ENCODE measurements around the gene ZNF521. TPM values are rescaled to one million over a fixed set of nuclear protein-coding genes. Genes with fewer than 3 reads are reported as not detected.

The ZNF521 gene
- total RNA-seq, 1 donor from 2014 or later, result 48.0 TPM

DNA sequence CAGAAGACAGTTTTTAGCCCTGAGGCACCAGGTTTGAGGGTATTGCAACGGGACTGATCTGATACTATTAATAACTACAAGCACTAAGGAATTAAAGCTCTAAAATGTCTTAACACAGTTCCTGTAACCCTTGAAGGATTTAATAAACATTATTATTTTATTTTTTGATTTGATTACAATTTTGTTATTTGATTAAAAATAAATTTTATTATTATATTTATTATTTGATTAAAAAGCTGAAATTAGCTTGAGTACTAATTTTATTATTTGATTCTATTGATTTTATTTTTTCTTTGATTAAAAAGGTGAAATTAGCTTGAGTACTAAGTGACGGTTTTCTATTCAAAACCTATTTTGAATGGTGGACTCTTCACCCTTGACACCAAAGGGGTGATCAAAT is 307.3 kb downstream of the ZNF521 start:
- FAIRE-seq (no peak), DNase-seq (ENCODE audit: low read depth) (no peak)
- Mint-ChIP-seq H3K27me3 (ENCODE audit: low read depth, unreplicated experiment) (peaks cover 14% of the 10 kb centered on the region), H3K36me3 (ENCODE audit: low read depth, unreplicated experiment) (no peaks in the 10 kb centered on the region), H3K4me3 (ENCODE audit: unreplicated experiment) (no peak overlapping the region), H3K27ac (ENCODE audit: unreplicated experiment) (no peak overlapping the region), H3K4me1 (ENCODE audit: low read depth, unreplicated experiment) (no peaks in the 10 kb centered on the region), H3K9me3 (ENCODE audit: unreplicated experiment) (peaks cover 2% of the 10 kb centered on the region)
- H3K4me1 ChIP-seq (ENCODE audit: insufficient read depth, low read length), result no peaks in the 10 kb centered on the region
- no peak overlapping the region for H3K4me3 ChIP-seq (ENCODE audit: insufficient read depth, low read depth, low read length)
- H3K27ac ChIP-seq (ENCODE audit: low read depth, low read length), result no peak overlapping the region
- H3K27me3 ChIP-seq (ENCODE audit: insufficient read depth, low read length), result no peaks in the 10 kb centered on the region
- H4K20me1 ChIP-seq (ENCODE audit: insufficient read depth, low read length), result no peaks in the 10 kb centered on the region
- TF ChIP-seq EZH2 (IDR thresholded peaks at IDR 0.05; ENCODE audit: insufficient read depth, low read length), result no peak
- TF ChIP-seq, protein P1, sequence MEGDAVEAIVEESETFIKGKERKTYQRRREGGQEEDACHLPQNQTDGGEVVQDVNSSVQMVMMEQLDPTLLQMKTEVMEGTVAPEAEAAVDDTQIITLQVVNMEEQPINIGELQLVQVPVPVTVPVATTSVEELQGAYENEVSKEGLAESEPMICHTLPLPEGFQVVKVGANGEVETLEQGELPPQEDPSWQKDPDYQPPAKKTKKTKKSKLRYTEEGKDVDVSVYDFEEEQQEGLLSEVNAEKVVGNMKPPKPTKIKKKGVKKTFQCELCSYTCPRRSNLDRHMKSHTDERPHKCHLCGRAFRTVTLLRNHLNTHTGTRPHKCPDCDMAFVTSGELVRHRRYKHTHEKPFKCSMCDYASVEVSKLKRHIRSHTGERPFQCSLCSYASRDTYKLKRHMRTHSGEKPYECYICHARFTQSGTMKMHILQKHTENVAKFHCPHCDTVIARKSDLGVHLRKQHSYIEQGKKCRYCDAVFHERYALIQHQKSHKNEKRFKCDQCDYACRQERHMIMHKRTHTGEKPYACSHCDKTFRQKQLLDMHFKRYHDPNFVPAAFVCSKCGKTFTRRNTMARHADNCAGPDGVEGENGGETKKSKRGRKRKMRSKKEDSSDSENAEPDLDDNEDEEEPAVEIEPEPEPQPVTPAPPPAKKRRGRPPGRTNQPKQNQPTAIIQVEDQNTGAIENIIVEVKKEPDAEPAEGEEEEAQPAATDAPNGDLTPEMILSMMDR (IDR thresholded peaks at IDR 0.05; ENCODE audit: insufficient read depth, low read depth, low read length), result no peak
- no peak overlapping the region for H3K9ac ChIP-seq (ENCODE audit: low read length)
- no peak overlapping the region for H2AFZ ChIP-seq (ENCODE audit: low read depth, low read length)
- no peaks in the 10 kb centered on the region for H3K79me2 ChIP-seq (ENCODE audit: insufficient read depth, low read length)
- no peak overlapping the region for H3K4me2 ChIP-seq (ENCODE audit: low read length)
- H3K9me3 ChIP-seq (ENCODE audit: insufficient read depth, low read depth, low read length), result peaks cover 2% of the 10 kb centered on the region
- no peaks in the 10 kb centered on the region for H3K36me3 ChIP-seq (ENCODE audit: insufficient read depth, low read length)

DNA sequence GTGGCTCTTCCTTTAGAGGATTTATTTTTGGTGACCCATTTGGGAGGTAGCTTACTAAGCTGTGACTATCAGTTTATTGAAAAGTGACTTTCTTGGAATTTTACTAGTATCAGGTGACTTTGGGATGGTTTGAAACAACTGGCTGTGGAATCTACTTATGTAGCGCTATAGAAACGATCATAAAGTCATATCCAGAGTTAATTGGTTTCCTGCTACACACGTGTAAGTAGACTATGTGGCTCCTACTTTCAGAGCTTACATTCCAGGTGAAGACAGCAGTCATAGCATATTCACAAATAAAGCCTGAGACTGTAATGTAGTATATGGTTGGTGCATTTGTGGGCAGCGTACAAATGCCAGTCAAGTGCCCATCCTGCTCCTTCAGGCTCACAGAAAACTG is 308.9 kb downstream of the ZNF521 start:
- no peak for DNase-seq (ENCODE audit: low read depth)
- Histone ChIP-seq H2AFZ (ENCODE audit: low read depth, low read length) (no peak overlapping the region), H3K27me3 (ENCODE audit: insufficient read depth, low read length) (no peaks in the 10 kb centered on the region), H3K79me2 (ENCODE audit: insufficient read depth, low read length) (no peaks in the 10 kb centered on the region), H3K9me3 (ENCODE audit: insufficient read depth, low read depth, low read length) (peaks cover 2% of the 10 kb centered on the region), H3K4me3 (ENCODE audit: insufficient read depth, low read depth, low read length) (no peak overlapping the region), H4K20me1 (ENCODE audit: insufficient read depth, low read length) (no peaks in the 10 kb centered on the region), H3K4me2 (ENCODE audit: low read length) (no peak overlapping the region), H3K36me3 (ENCODE audit: insufficient read depth, low read length) (no peaks in the 10 kb centered on the region), H3K4me1 (ENCODE audit: insufficient read depth, low read length) (no peaks in the 10 kb centered on the region), H3K27ac (ENCODE audit: low read depth, low read length) (no peak overlapping the region), H3K9ac (ENCODE audit: low read length) (no peak overlapping the region)
- Mint-ChIP-seq H3K27me3 (ENCODE audit: low read depth, unreplicated experiment) (peaks cover 16% of the 10 kb centered on the region), H3K9me3 (ENCODE audit: unreplicated experiment) (peaks cover 2% of the 10 kb centered on the region), H3K27ac (ENCODE audit: unreplicated experiment) (no peak overlapping the region), H3K36me3 (ENCODE audit: low read depth, unreplicated experiment) (no peaks in the 10 kb centered on the region), H3K4me1 (ENCODE audit: low read depth, unreplicated experiment) (no peaks in the 10 kb centered on the region), H3K4me3 (ENCODE audit: unreplicated experiment) (no peak overlapping the region)
- TF ChIP-seq EZH2 (IDR thresholded peaks at IDR 0.05; ENCODE audit: insufficient read depth, low read length), result no peak
- TF ChIP-seq, protein P1 (IDR thresholded peaks at IDR 0.05; ENCODE audit: insufficient read depth, low read depth, low read length), result no peak
- no peak for FAIRE-seq

DNA sequence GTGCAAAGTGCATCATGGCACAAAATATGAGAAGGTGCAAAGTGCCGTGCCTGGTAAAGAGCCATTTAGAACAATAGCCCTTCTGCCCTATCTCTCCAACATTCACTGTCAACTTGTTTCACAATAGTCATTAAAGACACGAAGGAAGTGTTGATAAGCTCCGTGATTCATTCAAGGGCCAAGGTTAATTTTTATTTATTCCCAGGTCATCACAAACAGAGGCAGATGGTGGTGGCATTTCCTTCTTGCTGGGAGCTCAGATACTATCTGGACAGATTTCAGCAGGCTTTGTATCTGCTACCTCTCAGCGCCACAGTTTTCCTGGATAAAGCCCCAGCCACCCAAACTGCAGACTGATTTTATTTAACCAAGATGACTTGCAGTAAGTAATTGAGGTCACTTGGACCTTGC is 309.3 kb downstream of the ZNF521 start:
- no peak for DNase-seq (ENCODE audit: low read depth)
- Mint-ChIP-seq H3K9me3 (ENCODE audit: unreplicated experiment) (peaks cover 2% of the 10 kb centered on the region), H3K4me1 (ENCODE audit: low read depth, unreplicated experiment) (no peaks in the 10 kb centered on the region), H3K36me3 (ENCODE audit: low read depth, unreplicated experiment) (no peaks in the 10 kb centered on the region), H3K27ac (ENCODE audit: unreplicated experiment) (no peak overlapping the region), H3K4me3 (ENCODE audit: unreplicated experiment) (no peak overlapping the region), H3K27me3 (ENCODE audit: low read depth, unreplicated experiment) (peaks cover 16% of the 10 kb centered on the region)
- H3K4me1 ChIP-seq (ENCODE audit: insufficient read depth, low read length), result no peaks in the 10 kb centered on the region
- no peak overlapping the region for H3K4me3 ChIP-seq (ENCODE audit: insufficient read depth, low read depth, low read length)
- no peaks in the 10 kb centered on the region for H3K36me3 ChIP-seq (ENCODE audit: insufficient read depth, low read length)
- no peaks in the 10 kb centered on the region for H3K79me2 ChIP-seq (ENCODE audit: insufficient read depth, low read length)
- H3K9me3 ChIP-seq (ENCODE audit: insufficient read depth, low read depth, low read length), result peaks cover 2% of the 10 kb centered on the region
- no peak for FAIRE-seq
- H3K27me3 ChIP-seq (ENCODE audit: insufficient read depth, low read length), result no peaks in the 10 kb centered on the region
- H3K9ac ChIP-seq (ENCODE audit: low read length), result no peak overlapping the region
- H2AFZ ChIP-seq (ENCODE audit: low read depth, low read length), result no peak overlapping the region
- TF ChIP-seq EZH2 (IDR thresholded peaks at IDR 0.05; ENCODE audit: insufficient read depth, low read length), result no peak
- TF ChIP-seq, protein P1 (IDR thresholded peaks at IDR 0.05; ENCODE audit: insufficient read depth, low read depth, low read length), result no peak
- H3K4me2 ChIP-seq (ENCODE audit: low read length), result no peak overlapping the region
- H3K27ac ChIP-seq (ENCODE audit: low read depth, low read length), result no peak overlapping the region
- no peaks in the 10 kb centered on the region for H4K20me1 ChIP-seq (ENCODE audit: insufficient read depth, low read length)
